Measurements from ENCODE around the gene TSPEAR. TPM values are rescaled to one million over a fixed set of nuclear protein-coding genes. Genes with fewer than 3 reads are reported as not detected.
A peak's percentile ranks its signal among the peaks of the same experiment; 100 is the strongest.
"Not testable (repeated sequence)": the region's sequence is repeated elsewhere in the genome, so short reads cannot be mapped to it uniquely, and the experiment has no call there.

The TSPEAR gene
- total RNA-seq, 2 donors from 2014 or later = 1.5 to 6.0 TPM

DNA sequence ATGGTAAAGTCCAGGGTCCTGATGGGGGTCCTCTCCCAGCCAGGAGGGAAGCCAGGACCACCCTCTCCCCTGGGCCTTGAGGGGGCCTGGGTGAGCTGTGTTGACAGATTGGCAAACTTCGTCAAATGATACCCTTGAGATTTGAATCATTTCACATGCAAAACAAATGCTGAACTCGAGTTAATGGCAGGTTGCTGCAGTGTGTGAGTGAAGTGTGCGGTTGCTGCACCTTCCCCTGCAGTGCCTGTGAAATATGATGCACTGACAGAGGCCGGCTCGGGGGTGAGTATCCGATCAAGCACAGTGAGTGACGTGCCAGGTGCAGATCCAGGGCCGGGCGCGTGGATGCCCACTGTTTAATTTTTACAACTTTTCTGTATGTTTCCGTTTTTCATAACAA lies 23.7 kb downstream of the TSPEAR start:
- WGBS, 2 experiments (ENCODE audit: insufficient coverage in 1 of 2, insufficient read length in 1 of 2) = 81 to 92% methylated on average over 8 to 11 of the region's 11 CpGs
- Mint-ChIP-seq H3K4me3 (no peak overlapping the region), H3K27me3 (ENCODE audit: insufficient read depth) (peaks cover 25% of the 10 kb centered on the region), H3K9me3 (peaks cover 5% of the 10 kb centered on the region), H3K27ac (peak overlapping the region; percentile 54), H3K4me1 (peaks cover 41% of the 10 kb centered on the region), H3K36me3 (ENCODE audit: low read depth) (no peaks in the 10 kb centered on the region)
- Histone ChIP-seq H3K9ac (ENCODE audit: extremely low read depth, low read length, poor library complexity, severe bottlenecking) (no peak overlapping the region), H3K27ac (ENCODE audit: low read depth, low read length) (no peak overlapping the region), H3K36me3 (ENCODE audit: control insufficient read depth, insufficient read depth, low read length) (no peaks in the 10 kb centered on the region), H3K9me3 (ENCODE audit: control insufficient read depth, low read length) (peaks cover 5% of the 10 kb centered on the region), H3K4me1 (ENCODE audit: control insufficient read depth, insufficient read depth, low read length) (peaks cover 12% of the 10 kb centered on the region), H3K27me3 (ENCODE audit: control insufficient read depth, insufficient read depth, low read length, poor library complexity, severe bottlenecking) (no peaks in the 10 kb centered on the region), H3K4me3 (ENCODE audit: low read length) (no peak overlapping the region)
- DNase-seq = no peak
- TF ChIP-seq, protein P1, sequence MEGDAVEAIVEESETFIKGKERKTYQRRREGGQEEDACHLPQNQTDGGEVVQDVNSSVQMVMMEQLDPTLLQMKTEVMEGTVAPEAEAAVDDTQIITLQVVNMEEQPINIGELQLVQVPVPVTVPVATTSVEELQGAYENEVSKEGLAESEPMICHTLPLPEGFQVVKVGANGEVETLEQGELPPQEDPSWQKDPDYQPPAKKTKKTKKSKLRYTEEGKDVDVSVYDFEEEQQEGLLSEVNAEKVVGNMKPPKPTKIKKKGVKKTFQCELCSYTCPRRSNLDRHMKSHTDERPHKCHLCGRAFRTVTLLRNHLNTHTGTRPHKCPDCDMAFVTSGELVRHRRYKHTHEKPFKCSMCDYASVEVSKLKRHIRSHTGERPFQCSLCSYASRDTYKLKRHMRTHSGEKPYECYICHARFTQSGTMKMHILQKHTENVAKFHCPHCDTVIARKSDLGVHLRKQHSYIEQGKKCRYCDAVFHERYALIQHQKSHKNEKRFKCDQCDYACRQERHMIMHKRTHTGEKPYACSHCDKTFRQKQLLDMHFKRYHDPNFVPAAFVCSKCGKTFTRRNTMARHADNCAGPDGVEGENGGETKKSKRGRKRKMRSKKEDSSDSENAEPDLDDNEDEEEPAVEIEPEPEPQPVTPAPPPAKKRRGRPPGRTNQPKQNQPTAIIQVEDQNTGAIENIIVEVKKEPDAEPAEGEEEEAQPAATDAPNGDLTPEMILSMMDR (conservative IDR thresholded peaks at IDR 0.05) = no peak

DNA sequence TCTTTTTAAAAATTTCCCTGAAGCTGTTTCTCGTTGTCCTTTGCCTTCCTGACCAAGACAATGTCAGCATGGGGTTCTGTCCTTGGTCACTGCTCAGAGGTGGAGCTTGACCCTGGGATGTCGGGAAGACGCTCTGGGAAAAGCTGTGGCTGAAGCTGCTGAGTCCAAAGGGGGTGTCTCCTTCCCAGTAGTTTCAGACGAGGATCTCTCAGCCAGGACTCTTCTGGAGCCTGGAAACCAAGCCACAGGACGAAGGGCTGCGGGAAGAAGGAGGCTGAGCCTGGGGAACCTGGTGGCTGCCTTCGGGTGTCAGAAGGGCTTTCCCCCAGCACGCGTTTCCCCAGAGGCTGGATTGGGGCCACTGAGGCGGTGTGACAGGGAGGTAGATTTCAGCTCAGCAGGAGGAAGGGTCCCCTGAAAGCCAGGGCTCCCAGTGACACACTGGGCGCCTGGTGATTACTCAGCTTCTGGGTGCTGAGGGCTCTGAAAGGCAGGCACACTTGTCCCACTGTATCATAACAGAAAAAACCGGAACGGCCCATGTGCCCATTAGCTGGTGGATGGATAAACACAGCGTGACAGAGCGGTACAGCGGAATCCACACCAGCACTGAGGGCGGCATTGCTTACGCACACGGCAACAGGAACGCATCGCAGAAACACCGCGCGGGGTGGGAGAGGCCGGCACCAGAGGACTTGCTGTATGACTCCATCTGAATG lies 24.4 kb downstream of the TSPEAR start:
- H3K27ac ChIP-seq (ENCODE audit: low read depth, low read length) = peak overlapping the region; percentile 66
- H3K4me3 ChIP-seq (ENCODE audit: low read length) = peak overlapping the region; percentile 52
- peaks cover 41% of the 10 kb centered on the region for H3K4me1 Mint-ChIP-seq
- whole genome bisulfite sequencing, 2 experiments (ENCODE audit: insufficient coverage in 1 of 2, insufficient read length in 1 of 2) = 75 to 76% methylated on average over 22 to 25 of the region's 25 CpGs
- H3K9me3 Mint-ChIP-seq = no peaks in the 10 kb centered on the region
- H3K9ac ChIP-seq (ENCODE audit: extremely low read depth, low read length, poor library complexity, severe bottlenecking) = peak overlapping the region; percentile 15
- H3K27me3 ChIP-seq (ENCODE audit: control insufficient read depth, insufficient read depth, low read length, poor library complexity, severe bottlenecking) = no peaks in the 10 kb centered on the region
- peak overlapping the region; percentile 88 for H3K27ac Mint-ChIP-seq
- no peaks in the 10 kb centered on the region for H3K9me3 ChIP-seq (ENCODE audit: control insufficient read depth, low read length)
- TF ChIP-seq, protein P1 (conservative IDR thresholded peaks at IDR 0.05) = no peak
- DNase-seq = peak; percentile 70
- H3K4me3 Mint-ChIP-seq = peak overlapping the region; percentile 33
- H3K27me3 Mint-ChIP-seq (ENCODE audit: insufficient read depth) = peaks cover 25% of the 10 kb centered on the region
- H3K36me3 ChIP-seq (ENCODE audit: control insufficient read depth, insufficient read depth, low read length) = no peaks in the 10 kb centered on the region
- no peaks in the 10 kb centered on the region for H3K36me3 Mint-ChIP-seq (ENCODE audit: low read depth)
- H3K4me1 ChIP-seq (ENCODE audit: control insufficient read depth, insufficient read depth, low read length) = peaks cover 12% of the 10 kb centered on the region

DNA sequence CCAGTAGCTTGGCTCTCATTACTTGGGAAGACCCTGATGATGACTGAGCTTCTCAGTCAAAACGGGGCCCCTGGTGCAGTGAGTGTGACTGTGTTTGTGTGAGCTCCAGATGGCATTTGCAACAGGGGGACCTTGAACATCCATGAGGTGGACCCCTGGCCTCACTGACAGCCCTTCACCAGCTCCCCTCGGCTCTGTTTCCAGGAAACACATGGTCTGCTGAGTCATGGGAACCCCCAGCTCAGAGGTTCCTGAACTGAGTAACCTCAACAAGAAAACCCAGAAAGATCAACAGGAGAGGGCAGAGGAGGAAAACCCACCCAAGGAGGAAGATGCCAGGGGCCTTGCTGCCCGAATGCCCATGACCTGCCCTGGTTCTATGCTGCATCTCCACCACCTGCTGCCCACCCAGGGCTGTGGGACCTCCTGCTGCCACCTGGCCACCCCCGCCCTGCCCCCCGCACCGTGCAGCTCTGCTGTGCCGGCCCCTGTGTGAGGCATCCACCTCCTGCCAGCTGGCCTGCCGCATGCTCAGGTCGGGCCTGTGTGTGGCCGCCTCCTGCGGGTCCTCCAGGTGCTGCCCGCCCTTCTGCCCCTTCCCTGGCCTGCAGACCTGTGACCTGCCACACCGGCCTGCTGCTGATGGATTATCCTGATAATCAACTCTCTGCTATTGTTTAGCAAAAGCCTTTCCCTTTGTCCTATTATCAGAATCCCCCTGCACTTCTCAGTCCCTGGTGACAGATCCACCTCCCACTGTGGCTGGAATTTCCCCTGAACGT lies 25.2 kb downstream of the TSPEAR start:
- peak overlapping the region; percentile 52 for H3K4me3 ChIP-seq (ENCODE audit: low read length)
- DNase-seq = peak; percentile 86
- Mint-ChIP-seq H3K4me3 (peak overlapping the region; percentile 33), H3K9me3 (no peaks in the 10 kb centered on the region), H3K27me3 (ENCODE audit: insufficient read depth) (peaks cover 28% of the 10 kb centered on the region), H3K27ac (peak overlapping the region; percentile 88), H3K36me3 (ENCODE audit: low read depth) (no peaks in the 10 kb centered on the region), H3K4me1 (peaks cover 40% of the 10 kb centered on the region)
- peaks cover 12% of the 10 kb centered on the region for H3K4me1 ChIP-seq (ENCODE audit: control insufficient read depth, insufficient read depth, low read length)
- peak overlapping the region; percentile 66 for H3K27ac ChIP-seq (ENCODE audit: low read depth, low read length)
- peak overlapping the region; percentile 15 for H3K9ac ChIP-seq (ENCODE audit: extremely low read depth, low read length, poor library complexity, severe bottlenecking)
- 18 to 39% methylated on average over 8 to 14 of the region's 14 CpGs for WGBS, 2 experiments (ENCODE audit: insufficient coverage in 1 of 2, insufficient read length in 1 of 2)
- no peaks in the 10 kb centered on the region for H3K27me3 ChIP-seq (ENCODE audit: control insufficient read depth, insufficient read depth, low read length, poor library complexity, severe bottlenecking)
- no peaks in the 10 kb centered on the region for H3K9me3 ChIP-seq (ENCODE audit: control insufficient read depth, low read length)
- H3K36me3 ChIP-seq (ENCODE audit: control insufficient read depth, insufficient read depth, low read length) = no peaks in the 10 kb centered on the region
- TF ChIP-seq, protein P1 (conservative IDR thresholded peaks at IDR 0.05) = peak; percentile 58

- not testable (repeated sequence) for DNase-seq; H3K9me3 Mint-ChIP-seq; H3K36me3 ChIP-seq (ENCODE audit: control insufficient read depth, insufficient read depth, low read length); H3K4me3 Mint-ChIP-seq; H3K27ac ChIP-seq (ENCODE audit: low read depth, low read length); H3K9me3 ChIP-seq (ENCODE audit: control insufficient read depth, low read length); H3K9ac ChIP-seq (ENCODE audit: extremely low read depth, low read length, poor library complexity, severe bottlenecking); H3K36me3 Mint-ChIP-seq (ENCODE audit: low read depth); H3K27me3 ChIP-seq (ENCODE audit: control insufficient read depth, insufficient read depth, low read length, poor library complexity, severe bottlenecking); H3K4me3 ChIP-seq (ENCODE audit: low read length); H3K27ac Mint-ChIP-seq
- 96 to 100% methylated on average over 1 to 6 of the region's 6 CpGs for WGBS, 2 experiments (ENCODE audit: insufficient coverage in 1 of 2, insufficient read length in 1 of 2)
- H3K4me1 ChIP-seq (ENCODE audit: control insufficient read depth, insufficient read depth, low read length) = peaks cover 12% of the 10 kb centered on the region
- H3K27me3 Mint-ChIP-seq (ENCODE audit: insufficient read depth) = peaks cover 33% of the 10 kb centered on the region
- H3K4me1 Mint-ChIP-seq = peaks cover 31% of the 10 kb centered on the region
These were observed 26.3 kb downstream of the TSPEAR start for GRCh38 chr21:44685050-44685449.

Data from endodermal cell (in vitro differentiated cells).